Brain microvascular endothelial cell (primary cell): ENCODE measurements around the gene RFX4.

Experiments used
- DNase-seq: peaks from one replicate; pipeline ENCODE4 v3.0.0-alpha.2; 2020
- H3K27ac ChIP-seq: fragments of 250-450 bp; sonication (Bioruptor Pico); 2 replicates; pipeline ENCODE4 v1.5.1; 2020; ENCODE audit warnings: mild to moderate bottlenecking, moderate library complexity
- H3K27me3 ChIP-seq: fragments of 250-450 bp; sonication (Bioruptor Pico); replicated peaks from 2 replicates; pipeline ENCODE4 v1.5.1; 2020; ENCODE audit warnings: mild to moderate bottlenecking
- H3K36me3 ChIP-seq: fragments of 250-450 bp; sonication (Bioruptor Pico); replicated peaks from 2 replicates; pipeline ENCODE4 v1.5.1; 2020; ENCODE audit warnings: mild to moderate bottlenecking
- H3K4me3 ChIP-seq: 2 replicates; pipeline ENCODE4 v1.5.1; 2011; ENCODE audit warnings: low read depth, mild to moderate bottlenecking, control low read depth, low read length, moderate library complexity
- in situ Hi-C: cut with HindIII; loops from 2 replicates; pipeline ENCODE4 v1.10.0; 2017; ENCODE audit warnings: low sequenced_read_pairs, low pct_ligation_motif_present
- TF ChIP-seq, protein P1 (sequence below): IDR thresholded peaks from 2 replicates; pipeline ENCODE4 v1.5.1; 2011; ENCODE audit warnings: low read depth, mild to moderate bottlenecking, moderate library complexity, low read length, control low read depth, inconsistent platforms; ENCODE audit errors: missing control alignments

The RFX4 gene

GRCh38 chr12:106651552-106651951, 68.7 kb downstream of the RFX4 start:
- Histone ChIP-seq H3K4me3 (no peak overlapping the region), H3K36me3 (no peaks in the 10 kb centered on the region), H3K27ac (no peak overlapping the region), H3K27me3 (no peaks in the 10 kb centered on the region)
- in situ Hi-C loops = no loop called here
- TF ChIP-seq, protein P1, sequence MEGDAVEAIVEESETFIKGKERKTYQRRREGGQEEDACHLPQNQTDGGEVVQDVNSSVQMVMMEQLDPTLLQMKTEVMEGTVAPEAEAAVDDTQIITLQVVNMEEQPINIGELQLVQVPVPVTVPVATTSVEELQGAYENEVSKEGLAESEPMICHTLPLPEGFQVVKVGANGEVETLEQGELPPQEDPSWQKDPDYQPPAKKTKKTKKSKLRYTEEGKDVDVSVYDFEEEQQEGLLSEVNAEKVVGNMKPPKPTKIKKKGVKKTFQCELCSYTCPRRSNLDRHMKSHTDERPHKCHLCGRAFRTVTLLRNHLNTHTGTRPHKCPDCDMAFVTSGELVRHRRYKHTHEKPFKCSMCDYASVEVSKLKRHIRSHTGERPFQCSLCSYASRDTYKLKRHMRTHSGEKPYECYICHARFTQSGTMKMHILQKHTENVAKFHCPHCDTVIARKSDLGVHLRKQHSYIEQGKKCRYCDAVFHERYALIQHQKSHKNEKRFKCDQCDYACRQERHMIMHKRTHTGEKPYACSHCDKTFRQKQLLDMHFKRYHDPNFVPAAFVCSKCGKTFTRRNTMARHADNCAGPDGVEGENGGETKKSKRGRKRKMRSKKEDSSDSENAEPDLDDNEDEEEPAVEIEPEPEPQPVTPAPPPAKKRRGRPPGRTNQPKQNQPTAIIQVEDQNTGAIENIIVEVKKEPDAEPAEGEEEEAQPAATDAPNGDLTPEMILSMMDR = no peak
- no peak for DNase-seq

- H3K4me3 ChIP-seq = no peak overlapping the region
- no peaks in the 10 kb centered on the region for H3K36me3 ChIP-seq
- no peaks in the 10 kb centered on the region for H3K27me3 ChIP-seq
- TF ChIP-seq, protein P1 = no peak
- H3K27ac ChIP-seq = no peak overlapping the region
- DNase-seq = no peak
- in situ Hi-C loops = no loop called here
These were observed 69.8 kb downstream of the RFX4 start for GRCh38 chr12:106652510-106653015.

- in situ Hi-C loops = no loop called here
- H3K4me3 ChIP-seq = no peak overlapping the region
These were observed 72.8 kb downstream of the RFX4 start for GRCh38 chr12:106655577-106655976.

GRCh38 chr12:106657488-106657887, 74.7 kb downstream of the RFX4 start:
- Histone ChIP-seq H3K4me3 (no peak overlapping the region), H3K27me3 (no peaks in the 10 kb centered on the region), H3K36me3 (no peaks in the 10 kb centered on the region), H3K27ac (no peak overlapping the region)
- TF ChIP-seq, protein P1 = no peak
- in situ Hi-C loops = no loop called here
- DNase-seq = no peak

More at GRCh38 chr12:106655577-106655976, 72.8 kb downstream of the RFX4 start:
- TF ChIP-seq, protein P1 = no peak
- H3K27ac ChIP-seq = no peak overlapping the region
- no peak for DNase-seq
- H3K36me3 ChIP-seq = no peaks in the 10 kb centered on the region
- no peaks in the 10 kb centered on the region for H3K27me3 ChIP-seq

GRCh38 chr12:106663385-106663784, 80.6 kb downstream of the RFX4 start:
- in situ Hi-C loops = no loop called here

More at GRCh38 chr12:106663385-106663784, 80.6 kb downstream of the RFX4 start:
- no peaks in the 10 kb centered on the region for H3K27me3 ChIP-seq
- TF ChIP-seq, protein P1 = no peak
- no peak overlapping the region for H3K27ac ChIP-seq
- no peaks in the 10 kb centered on the region for H3K36me3 ChIP-seq
- no peak for DNase-seq
- no peak overlapping the region for H3K4me3 ChIP-seq
